GM12878 (cell line): ENCODE results near the gene TNNT2. TPM values are rescaled to one million over a fixed set of nuclear protein-coding genes. Genes with fewer than 3 reads are reported as not detected.
A peak's percentile ranks its signal among the peaks of the same experiment; 100 is the strongest.

ENCODE experiments used
- ATAC-seq: fragments of 200-7000 bp; cut with Tn5 transposase; 3 replicates; pipeline ENCODE4 v1.9.1; 2020; ENCODE audit warnings: mild to moderate bottlenecking, moderate library complexity
- BruUV-seq: library from RNA; stranded (reverse); fragments of 400-500 nt; replicated peaks from 2 replicates; lab custom pipeline; 2021; lab: Mats Ljungman, UMichigan
- CTCF ChIA-PET: fragments of 300-600 bp; sonication (Branson Sonifier 250); formaldehyde crosslinking; extraction: SDS; loops from one replicate; lab custom pipeline; 2021; ENCODE audit warnings: inconsistent platforms; lab: Yijun Ruan, JAX
- POLR2A ChIA-PET: fragments of 350-600 bp; formaldehyde crosslinking; extraction: SDS; loops from one replicate; lab custom pipeline; 2021; ENCODE audit warnings: inconsistent platforms; lab: Charles Lee
- RAD21 ChIA-PET: fragments of 300-600 bp; sonication (Branson Sonifier 250); formaldehyde crosslinking; loops from one replicate; lab custom pipeline; 2023; ENCODE audit warnings: antibody characterized with exemption; ENCODE audit not compliant: unreplicated experiment; lab: Charles Lee
- SMC1A ChIA-PET: fragments of 300-600 bp; sonication (Branson Sonifier 250); formaldehyde crosslinking; loops from one replicate; lab custom pipeline; 2023; ENCODE audit not compliant: unreplicated experiment, uncharacterized antibody; lab: Charles Lee
- DNase-seq: peaks from one replicate; pipeline ENCODE4 v3.0.0-alpha.2; 2011; ENCODE audit warnings: low read depth, low spot score
- FAIRE-seq: peaks from 3 replicates; lab custom pipeline; 2011; peaks lifted over from hg19 to GRCh38; lab: Jason Lieb, UNC
- H2AFZ ChIP-seq: 2 replicates; pipeline ENCODE4 v1.6.0; 2011; ENCODE audit warnings: low read depth, low read length, control low read depth; ENCODE audit not compliant: control insufficient read depth
- H3K27ac ChIP-seq: 2 replicates; pipeline ENCODE4 v1.5.1; 2011; ENCODE audit warnings: control low read depth; ENCODE audit not compliant: control insufficient read depth, insufficient read depth
- H3K27me3 ChIP-seq, 2 experiments: replicated peaks in 1 of 2; 2 replicates each; pipeline versions ENCODE4 v1.6.0 to v1.6.1; 2011; ENCODE audit warnings: low read length in 1 of 2; ENCODE audit not compliant: control insufficient read depth in 2 of 2, insufficient read depth in 2 of 2
- H3K36me3 ChIP-seq, 2 experiments: 2 replicates each; pipeline ENCODE4 v1.5.1; 2011; ENCODE audit warnings: low read length in 1 of 2; ENCODE audit not compliant: control insufficient read depth in 2 of 2, insufficient read depth in 2 of 2
- H3K4me1 ChIP-seq: 2 replicates; pipeline ENCODE4 v1.6.1; 2011; ENCODE audit warnings: mild to moderate bottlenecking, low read length, moderate library complexity, mixed read lengths; ENCODE audit not compliant: control insufficient read depth, insufficient read depth
- H3K4me2 ChIP-seq: 2 replicates; pipeline ENCODE4 v1.6.0; 2011; ENCODE audit warnings: control low read depth; ENCODE audit not compliant: control insufficient read depth, insufficient read depth
- H3K4me3 ChIP-seq: fragments of 200-600 bp; sonication (generic); 2 replicates; pipeline ENCODE4 v1.5.1; 2016
- H3K79me2 ChIP-seq: 2 replicates; pipeline ENCODE4 v1.6.0; 2011; ENCODE audit warnings: low read length; ENCODE audit not compliant: control insufficient read depth, insufficient read depth
- H3K9ac ChIP-seq: 2 replicates; pipeline ENCODE4 v1.8.0; 2011; ENCODE audit warnings: low read length, control low read depth, mixed read lengths; ENCODE audit not compliant: control insufficient read depth, insufficient read depth
- H3K9me3 ChIP-seq: replicated peaks from 3 replicates; pipeline ENCODE4 v1.5.1; 2011; ENCODE audit warnings: mild to moderate bottlenecking, low read length; ENCODE audit not compliant: control insufficient read depth, insufficient read depth
- H4K20me1 ChIP-seq: 2 replicates; pipeline ENCODE4 v1.6.0; 2011; ENCODE audit not compliant: control insufficient read depth, insufficient read depth
- ATF3 ChIP-seq: IDR thresholded peaks from 2 replicates; pipeline ENCODE4 v1.6.1; 2011; ENCODE audit warnings: low read depth, mild to moderate bottlenecking, low read length, moderate library complexity, borderline replicate concordance; ENCODE audit errors: extremely low read depth
- CHD4 ChIP-seq: fragments of 200-600 bp; sonication (generic); IDR thresholded peaks from 2 replicates; pipeline ENCODE4 v1.6.1; 2016; ENCODE audit warnings: mild to moderate bottlenecking
- HSF1 ChIP-seq: fragments of 150-350 bp; IDR thresholded peaks from 2 replicates; pipeline ENCODE4 v1.6.1; 2014; ENCODE audit warnings: mild to moderate bottlenecking, low read depth, low read length
- IKZF1 ChIP-seq: fragments of 450-650 bp; conservative IDR thresholded peaks from 2 replicates; pipeline ENCODE4 v1.6.1; 2017; ENCODE audit warnings: antibody characterized with exemption, mild to moderate bottlenecking
- IKZF2 ChIP-seq, 2 experiments: fragments of 450-650 bp; IDR thresholded peaks; 2 replicates each; pipeline ENCODE4 v1.6.1; 2017; ENCODE audit warnings: mild to moderate bottlenecking in 2 of 2, moderate library complexity in 2 of 2
- MEF2A ChIP-seq: IDR thresholded peaks from 2 replicates; pipeline ENCODE4 v1.6.1; 2011; ENCODE audit warnings: low read depth, mild to moderate bottlenecking, low read length, moderate library complexity; ENCODE audit not compliant: insufficient read depth
- MYC ChIP-seq: IDR thresholded peaks from 2 replicates; pipeline ENCODE4 v1.6.1; 2011; ENCODE audit warnings: mild to moderate bottlenecking, low read length, moderate library complexity, inconsistent platforms; ENCODE audit not compliant: insufficient read depth, insufficient replicate concordance, insufficient read length, severe bottlenecking
- PBX3 ChIP-seq: IDR thresholded peaks from 2 replicates; pipeline ENCODE4 v1.6.1; 2011; ENCODE audit warnings: mild to moderate bottlenecking, low read depth, low read length, moderate library complexity; ENCODE audit not compliant: insufficient replicate concordance
- RELA ChIP-seq: fragments of 450-650 bp; IDR thresholded peaks from 2 replicates; pipeline ENCODE4 v1.8.0; 2014; ENCODE audit warnings: borderline replicate concordance; ENCODE audit not compliant: partially characterized antibody
- SIX5 ChIP-seq: IDR thresholded peaks from 2 replicates; pipeline ENCODE4 v1.6.1; 2011; ENCODE audit warnings: mild to moderate bottlenecking, low read depth, low read length, moderate library complexity; ENCODE audit not compliant: severe bottlenecking
- SMC3 ChIP-seq: IDR thresholded peaks from 2 replicates; pipeline ENCODE4 v1.6.1; 2011; ENCODE audit warnings: low read length, improper control_type of control experiment, borderline replicate concordance
- TCF12 ChIP-seq: IDR thresholded peaks from 2 replicates; pipeline ENCODE4 v1.6.1; 2011; ENCODE audit warnings: low read depth, mild to moderate bottlenecking, low read length
- ZBTB4 ChIP-seq: fragments of 450-650 bp; formaldehyde crosslinking; IDR thresholded peaks from 2 replicates; pipeline ENCODE4 v1.4.0; 2022; ENCODE audit warnings: mild to moderate bottlenecking, moderate library complexity
- WGBS: methylation state at CpG from one replicate; pipeline ENCODE4 v1.1.6; 2016; ENCODE audit warnings: low lambda C conversion rate; ENCODE audit not compliant: insufficient replicate concordance, insufficient coverage; ENCODE audit errors: missing lambda C conversion rate; 5-methylcytosine and 5-hydroxymethylcytosine counted together
- in situ Hi-C: fragments of 300-500 bp; cut with MboI; formaldehyde crosslinking; loops from 9 replicates; pipeline ENCODE4 v1.14.3; 2018; ENCODE audit warnings: mixed read lengths
- intact Hi-C: fragments of 100-400 bp; cut with micrococcal nuclease; formaldehyde crosslinking; loops from one replicate; pipeline ENCODE4 v1.14.2; 2022; ENCODE audit not compliant: unreplicated experiment
- polyA plus RNA-seq, 11 experiments: library from polyadenylated mRNA; depleted of rRNA in 4 of 11; unstranded in 6 of 11; stranded (reverse) in 5 of 11; fragments of >200 nt; fragmentation: Nextera tagmentation in 4 of 11; fragmentation: Illumina TruSeq in 1 of 11; extraction: Ambion mirVana in 4 of 11; extraction: Trizol in 1 of 11; gene quantifications; 1 replicate in 1 of 11; 2 replicates in 10 of 11; pipeline versions ENCODE4 v1.2.1 to v1.2.3, GENCODE V29; 2011 to 2016; ENCODE audit warnings: inconsistent platforms in 2 of 11, missing spikeins in 2 of 11, low read depth in 1 of 11
- total RNA-seq, 4 experiments: library from RNA; depleted of rRNA in 3 of 4; stranded (reverse); fragments of >200 nt in 3 of 4; fragmentation: Illumina TruSeq in 1 of 4; extraction: Trizol in 1 of 4; gene quantifications; 2 replicates each; pipeline versions ENCODE4 v1.2.1 to v1.2.3, GENCODE V29; 2013 to 2021

Gene TNNT2
- total and polyA plus RNA-seq, 10 of the 15 experiments (the other 5 are each of a cell fraction or from before 2014, with no cell fraction given), result 2.2 TPM; not detected in 9

- no peak for TF ChIP-seq PBX3
- TF ChIP-seq IKZF2 (IDR thresholded peaks at IDR 0.05), result peak; percentile 9 to 32; a peak in 2 of 4 replicates
- no peak for TF ChIP-seq HSF1
- TF ChIP-seq CHD4, result no peak
- no peak; the same call in 1 of the 2 replicates for TF ChIP-seq IKZF1
- TF ChIP-seq RELA, result no peak
- TF ChIP-seq SIX5, result no peak
These were observed 42.5 kb upstream of the TNNT2 start (continued) for GRCh38 chr1:201419746-201420607.

- FAIRE-seq, result no peak
- RAD21 ChIA-PET, result interaction anchor here (1.1 to 3.0 kb wide), 4 partner anchors 10 to 69 kb away, joined by 3 to 17 read pairs (median 6); no protein-coding TSS in a partner anchor
- H3K4me2 ChIP-seq, result no peak overlapping the region
- H3K27ac ChIP-seq, result no peak overlapping the region
- CTCF ChIA-PET, result interaction anchor here (1.3 to 5.0 kb wide), 6 partner anchors 8 to 93 kb away, joined by 4 to 25 read pairs (median 7); no protein-coding TSS in a partner anchor
- no peak overlapping the region for H3K9ac ChIP-seq
- H3K36me3 ChIP-seq, result no peaks in the 10 kb centered on the region
- H3K4me1 ChIP-seq, result peaks cover 8% of the 10 kb centered on the region
- 7% methylated on average over 4 of the region's 4 CpGs for WGBS
- H4K20me1 ChIP-seq, result no peaks in the 10 kb centered on the region
- ATAC-seq, result no peak
- intact Hi-C loops (no loop called here), in situ Hi-C loops (no loop called here)
- SMC1A ChIA-PET, result interaction anchor here (1.0 to 3.0 kb wide), 3 partner anchors 13 to 33 kb away, joined by 4 to 16 read pairs (median 7); no protein-coding TSS in a partner anchor
- H2AFZ ChIP-seq, result no peak overlapping the region
- DNase-seq, result no peak
- no peak overlapping the region for H3K4me3 ChIP-seq
- BruUV-seq, result no TSS peak
- POLR2A ChIA-PET, result interaction anchor here (0.9 kb wide), 1 partner anchor 12 kb away, joined by 3 read pairs; no protein-coding TSS in a partner anchor
- no peaks in the 10 kb centered on the region for H3K9me3 ChIP-seq
- no peaks in the 10 kb centered on the region for H3K79me2 ChIP-seq
- no peaks in the 10 kb centered on the region; a peak in 2 of 4 replicates for H3K27me3 ChIP-seq
- TF ChIP-seq ATF3 (no peak), MEF2A (no peak), MYC (no peak), TCF12 (no peak), SMC3 (no peak), ZBTB4 (CRISPR knock-in tag) (no peak)
These were observed 41.8 kb upstream of the TNNT2 start for GRCh38 chr1:201419256-201419655.
